GM18508 (cell line): Measurements from ENCODE around the gene SLC10A3.

Experiments used
- ATAC-seq: cut with Tn5 transposase; IDR thresholded peaks from one replicate; pipeline ENCODE4 v1.9.1; 2021; ENCODE audit warnings: moderate number of reproducible peaks; ENCODE audit not compliant: insufficient read depth, unreplicated experiment

Gene SLC10A3

DNA sequence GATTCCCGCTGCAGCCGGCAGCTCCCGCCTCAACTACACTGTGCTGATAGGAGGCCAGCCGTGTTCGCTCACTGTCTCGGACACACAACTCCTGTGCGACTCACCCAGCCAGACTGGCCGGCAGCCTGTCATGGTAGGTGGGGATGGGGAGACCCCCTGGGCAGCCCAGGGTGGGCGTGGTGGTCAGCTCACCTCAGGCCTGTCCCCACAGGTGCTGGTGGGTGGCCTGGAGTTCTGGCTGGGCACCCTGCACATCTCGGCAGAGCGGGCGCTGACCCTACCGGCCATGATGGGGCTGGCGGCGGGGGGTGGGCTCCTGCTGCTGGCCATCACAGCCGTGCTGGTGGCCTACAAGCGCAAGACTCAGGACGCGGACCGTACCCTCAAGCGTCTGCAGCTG lies 22.9 kb downstream of the SLC10A3 start:
- ATAC-seq, result no peak

DNA sequence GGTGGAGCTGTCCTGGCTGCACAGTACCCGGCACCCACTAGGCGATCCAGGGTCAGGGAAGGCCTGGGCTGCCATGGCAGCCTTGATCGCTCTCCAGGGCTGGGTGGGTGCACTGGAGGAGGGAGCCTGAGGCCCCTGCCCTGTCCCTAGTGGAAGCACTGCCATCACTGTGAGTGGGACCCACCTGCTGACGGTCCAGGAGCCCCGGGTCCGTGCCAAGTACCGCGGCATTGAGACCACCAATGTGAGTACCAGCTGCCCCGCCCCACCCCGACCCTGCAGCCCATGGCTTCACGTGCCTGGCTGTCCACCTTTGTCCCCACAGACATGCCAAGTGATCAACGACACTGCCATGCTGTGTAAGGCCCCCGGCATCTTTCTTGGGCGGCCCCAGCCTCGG lies 23.5 kb downstream of the SLC10A3 start:
- ATAC-seq, result no peak

DNA sequence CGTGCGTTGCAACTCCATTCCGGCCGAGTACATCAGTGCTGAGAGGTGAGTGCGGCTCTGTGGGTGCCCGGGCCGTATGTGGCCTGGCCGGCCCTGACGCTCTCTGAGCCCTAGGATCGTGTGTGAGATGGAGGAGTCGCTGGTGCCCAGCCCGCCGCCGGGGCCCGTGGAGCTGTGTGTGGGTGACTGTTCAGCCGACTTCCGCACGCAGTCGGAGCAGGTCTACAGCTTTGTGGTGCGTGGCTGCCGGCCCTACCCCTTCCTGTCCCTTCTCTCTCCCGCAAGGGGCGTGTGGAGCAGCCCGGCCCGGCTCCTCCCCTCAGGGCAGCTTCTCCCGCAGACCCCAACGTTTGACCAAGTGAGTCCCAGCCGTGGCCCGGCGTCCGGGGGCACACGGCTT lies 24.4 kb downstream of the SLC10A3 start:
- no peak for ATAC-seq

DNA sequence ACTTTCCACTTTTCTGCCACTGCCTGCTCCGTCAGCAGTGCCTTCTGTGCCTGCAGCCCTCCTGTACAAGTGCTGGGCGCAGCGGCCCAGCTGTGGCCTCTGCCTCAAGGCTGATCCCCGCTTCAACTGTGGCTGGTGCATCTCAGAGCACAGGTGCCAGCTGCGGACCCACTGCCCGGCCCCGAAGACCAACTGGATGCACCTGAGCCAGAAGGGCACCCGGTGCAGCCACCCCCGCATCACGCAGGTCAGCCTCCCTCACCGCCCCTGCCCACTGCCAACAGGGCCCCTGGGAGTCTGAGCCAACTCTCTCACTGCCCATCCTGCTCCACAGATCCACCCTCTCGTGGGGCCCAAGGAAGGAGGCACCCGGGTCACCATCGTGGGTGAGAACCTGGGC lies 24.8 kb downstream of the SLC10A3 start:
- ATAC-seq, result no peak

DNA sequence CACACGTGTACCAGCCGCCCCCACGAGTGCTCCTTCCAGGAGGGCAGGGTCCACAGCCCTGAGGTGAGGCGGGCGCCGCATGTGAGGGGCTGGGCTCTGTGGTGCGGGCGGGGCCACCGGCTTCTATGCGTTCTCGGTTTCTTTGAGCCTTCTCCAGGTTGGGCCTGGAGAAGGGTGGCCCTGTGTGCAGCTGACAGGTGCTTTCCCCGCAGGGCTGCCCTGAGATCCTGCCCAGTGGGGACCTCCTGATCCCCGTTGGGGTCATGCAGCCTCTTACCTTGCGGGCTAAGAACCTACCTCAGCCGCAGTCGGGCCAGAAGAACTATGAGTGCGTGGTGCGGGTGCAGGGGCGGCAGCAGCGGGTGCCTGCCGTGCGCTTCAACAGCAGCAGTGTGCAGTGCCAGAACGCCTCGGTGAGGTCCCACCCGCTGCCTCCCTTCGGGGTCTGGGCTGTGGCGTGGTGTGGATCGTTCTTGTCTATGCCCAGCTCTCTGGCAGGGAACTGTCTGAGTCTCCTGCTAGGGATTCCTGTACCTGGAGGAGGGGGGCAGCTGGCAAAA lies 25.5 kb downstream of the SLC10A3 start:
- ATAC-seq, result no peak

DNA sequence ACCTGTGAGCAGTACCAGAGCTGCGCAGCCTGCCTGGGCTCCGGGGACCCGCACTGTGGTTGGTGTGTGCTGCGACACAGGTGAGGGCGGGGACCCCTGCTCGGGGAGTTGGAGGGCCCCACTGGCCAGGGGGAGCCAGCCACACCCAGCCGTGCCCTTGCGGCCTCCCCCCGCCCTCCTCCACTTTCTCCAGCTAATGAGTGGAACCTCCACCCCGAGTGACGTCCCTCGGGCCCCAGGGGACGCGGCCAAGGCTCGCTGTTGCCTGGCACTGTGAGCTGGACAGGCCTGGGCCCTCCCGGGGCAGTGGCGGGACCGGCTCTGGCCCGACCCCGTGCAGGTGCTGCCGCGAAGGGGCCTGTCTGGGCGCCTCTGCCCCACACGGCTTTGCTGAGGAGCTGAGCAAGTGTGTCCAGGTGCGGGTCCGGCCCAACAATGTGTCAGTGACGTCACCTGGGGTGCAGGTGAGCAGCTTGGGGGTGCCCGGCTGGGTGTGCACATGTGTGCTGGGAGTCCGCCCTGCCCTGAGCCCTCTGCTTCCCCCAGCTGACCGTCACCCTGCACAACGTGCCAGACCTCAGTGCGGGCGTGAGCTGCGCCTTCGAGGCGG lies 26.7 kb downstream of the SLC10A3 start:
- no peak for ATAC-seq

DNA sequence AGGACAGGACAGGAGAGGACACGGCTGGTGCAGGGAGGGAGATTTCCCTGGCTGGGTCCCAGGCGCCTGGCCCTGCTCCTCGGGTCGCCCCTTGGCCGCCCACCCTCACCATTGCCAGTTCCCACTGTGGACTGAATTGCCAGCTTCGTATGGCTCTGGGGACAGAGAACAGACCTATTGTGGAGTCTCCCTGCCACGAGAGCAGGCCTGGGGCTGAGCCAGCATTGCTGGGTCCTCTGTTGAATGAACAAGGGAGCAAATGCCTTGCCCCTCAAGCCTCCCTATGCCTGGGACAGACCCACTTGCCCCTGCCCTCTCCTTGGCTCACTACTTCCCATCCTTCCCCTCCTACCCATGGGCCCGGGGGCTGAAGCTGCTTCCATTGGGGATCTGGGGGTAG lies 28.0 kb downstream of the SLC10A3 start:
- ATAC-seq, result no peak

DNA sequence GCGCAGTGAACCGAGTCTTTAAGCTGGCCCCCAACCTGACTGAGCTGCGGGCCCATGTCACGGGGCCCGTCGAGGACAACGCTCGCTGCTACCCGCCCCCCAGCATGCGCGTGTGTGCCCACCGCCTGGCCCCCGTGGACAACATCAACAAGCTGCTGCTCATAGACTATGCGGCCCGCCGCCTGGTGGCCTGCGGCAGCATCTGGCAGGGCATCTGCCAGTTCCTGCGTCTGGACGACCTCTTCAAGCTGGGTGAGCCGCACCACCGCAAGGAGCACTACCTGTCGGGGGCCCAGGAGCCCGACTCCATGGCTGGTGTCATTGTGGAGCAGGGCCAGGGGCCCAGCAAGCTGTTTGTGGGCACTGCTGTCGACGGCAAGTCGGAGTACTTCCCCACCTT lies 30.1 kb downstream of the SLC10A3 start:
- ATAC-seq, result no peak

DNA sequence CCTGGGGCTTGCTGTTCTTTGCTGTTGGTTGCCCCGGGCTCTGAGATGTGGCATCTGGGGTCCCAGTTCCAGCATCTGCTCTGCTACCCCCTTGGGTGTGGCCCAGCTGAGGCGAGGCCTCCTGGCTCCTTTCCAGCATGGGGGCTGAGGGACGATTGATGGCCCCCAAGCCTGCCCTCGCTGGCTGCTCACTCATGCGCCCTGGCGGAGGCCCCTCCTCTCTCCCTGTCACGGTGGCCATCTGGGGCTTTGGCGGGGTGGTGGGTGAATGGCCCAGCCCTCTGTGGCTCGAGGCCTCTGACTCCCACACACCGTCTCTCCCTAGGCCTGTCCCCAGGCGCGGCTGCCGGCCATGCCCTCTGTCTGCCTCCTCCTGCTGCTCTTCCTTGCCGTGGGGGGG lies 30.6 kb downstream of the SLC10A3 start:
- ATAC-seq, result no peak

DNA sequence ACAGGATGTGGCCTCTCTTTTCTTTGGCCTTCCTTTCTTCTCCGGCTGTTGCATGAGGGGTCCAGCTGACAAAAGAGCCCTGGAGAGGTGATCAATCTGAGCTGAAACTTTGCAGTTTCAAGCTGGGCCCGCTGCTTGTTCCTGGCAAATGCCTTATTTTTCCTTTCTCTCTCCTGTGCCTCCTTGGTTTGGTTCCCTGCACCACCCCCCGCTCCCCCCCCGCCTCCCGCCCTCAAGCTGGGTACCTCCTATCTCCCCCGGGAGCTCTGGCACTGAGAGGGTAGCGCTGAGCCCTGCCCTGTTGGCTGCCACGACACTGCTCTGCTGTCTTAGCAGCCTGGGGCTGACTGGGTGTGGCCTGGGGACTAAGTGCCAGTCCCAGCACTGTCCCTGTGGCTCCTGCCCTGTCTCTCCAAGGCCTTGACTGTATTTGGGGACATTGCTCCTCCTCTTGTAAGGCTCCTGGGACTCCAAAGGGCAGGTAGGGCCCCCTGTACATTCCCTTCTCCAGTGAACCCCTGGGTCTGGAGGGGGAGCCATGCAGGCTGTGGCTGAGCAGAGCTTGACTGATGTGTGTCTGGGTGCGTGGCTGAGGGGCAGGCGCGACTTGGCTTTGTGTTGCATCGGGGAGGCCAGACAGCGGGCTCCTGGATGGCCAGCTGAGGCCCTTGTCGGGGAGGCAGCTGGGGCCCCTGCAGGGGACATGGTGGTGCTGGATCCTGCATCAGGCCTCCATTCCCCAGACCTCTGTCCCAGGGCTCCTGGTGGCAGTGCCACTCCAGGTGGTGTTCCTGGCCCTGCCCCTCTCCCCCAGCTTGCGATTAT lies 31.3 kb downstream of the SLC10A3 start:
- no peak for ATAC-seq

DNA sequence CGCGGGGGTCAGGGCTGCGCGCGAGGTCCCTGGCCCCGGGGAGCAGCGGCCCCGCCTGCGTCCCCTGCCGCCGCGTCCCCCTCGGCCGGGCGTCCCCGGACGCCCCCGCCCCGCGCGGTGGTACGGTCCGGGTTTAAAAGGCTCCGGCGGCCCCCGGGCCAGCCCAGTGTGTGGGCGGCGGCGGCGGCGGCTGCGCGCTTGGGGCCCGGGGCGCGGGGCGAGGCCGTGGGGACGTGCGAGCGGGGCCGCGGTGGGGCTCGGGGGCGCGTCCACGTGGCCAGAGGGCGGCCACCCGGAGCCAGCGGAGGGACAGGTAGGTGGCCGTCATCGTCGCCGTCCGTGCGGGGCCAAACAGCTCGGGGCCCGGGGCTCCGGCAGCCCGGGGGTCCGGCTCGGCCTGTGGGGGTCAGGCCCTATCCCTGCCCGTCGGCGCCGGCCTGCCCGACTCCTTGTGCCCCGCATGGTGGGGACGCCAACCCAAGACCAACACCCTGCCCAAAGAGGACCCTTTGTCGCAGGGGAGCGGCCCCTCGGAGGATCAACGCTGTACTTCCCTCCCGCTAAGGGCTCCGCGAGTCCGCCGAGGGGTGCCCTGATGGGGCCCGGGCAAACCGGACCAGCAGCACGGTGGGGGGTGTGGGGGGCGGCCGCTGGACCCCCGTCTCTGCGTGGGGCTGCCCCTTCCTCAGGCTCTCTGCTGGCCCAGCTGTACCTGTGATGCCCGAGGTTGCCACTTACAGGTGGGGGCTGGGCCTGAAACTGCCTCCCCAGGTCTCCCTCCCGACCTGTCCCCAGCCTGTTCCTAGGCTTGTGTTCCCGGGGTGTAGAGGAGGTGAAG lies 32.1 kb downstream of the SLC10A3 start, which contains the start of gene PLXNA3:
PLXNA3 (plus strand) TSS at position 166 of the 838 bp plus-strand sequence. CDS start 1,903 bp downstream, outside the sequence.
- no peak for ATAC-seq

DNA sequence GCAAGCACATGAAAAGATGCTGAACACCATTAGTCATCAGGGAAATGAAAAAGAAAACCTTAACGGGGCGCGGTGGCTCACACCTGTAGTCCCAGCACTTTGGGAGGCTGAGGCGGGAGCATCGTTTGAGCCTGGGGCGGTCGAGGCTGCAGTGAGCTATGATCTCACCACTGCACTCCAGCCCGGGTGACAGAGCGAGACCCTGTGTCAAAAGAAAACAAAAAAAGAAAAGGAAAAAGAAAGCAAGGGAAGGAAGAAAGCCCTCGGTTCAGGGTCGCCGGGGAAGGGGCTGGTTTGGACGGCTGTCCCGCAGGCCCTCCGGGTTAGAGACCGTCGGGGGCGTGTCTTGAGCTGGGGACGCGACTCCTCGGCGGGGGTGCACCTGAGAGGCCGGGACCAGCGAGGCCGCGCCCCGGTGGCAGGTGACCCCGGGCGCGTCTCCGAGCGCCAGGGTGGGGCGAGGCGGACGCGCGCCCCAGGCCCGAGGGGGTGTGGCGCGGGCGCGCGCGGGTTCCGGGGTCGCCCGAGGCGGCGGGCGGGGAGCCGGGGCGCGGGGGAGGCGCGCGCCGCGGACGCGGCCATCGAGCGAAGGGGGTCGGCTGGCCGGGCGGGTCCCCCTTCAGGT lies 32.8 kb downstream of the SLC10A3 start:
- no peak for ATAC-seq

DNA sequence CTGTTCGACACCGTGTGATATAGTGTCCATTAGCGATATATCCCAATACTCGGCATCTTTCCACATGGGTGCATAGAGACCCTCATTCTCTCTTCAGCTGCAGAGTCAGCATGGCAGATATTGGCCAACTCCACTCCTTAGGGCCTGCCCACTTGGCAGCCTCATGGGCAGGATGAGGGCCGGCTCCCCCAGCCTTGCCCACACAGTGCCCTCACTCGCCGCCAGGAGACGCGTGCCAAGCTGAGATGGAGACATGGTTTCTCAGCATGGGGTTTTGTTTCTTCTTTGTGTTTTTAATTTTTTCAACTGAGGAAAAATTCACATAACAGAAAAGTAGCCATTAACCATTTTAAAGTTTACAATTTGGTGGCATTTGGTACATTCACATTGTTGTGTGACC lies 37.6 kb downstream of the SLC10A3 start:
- ATAC-seq, result no peak

DNA sequence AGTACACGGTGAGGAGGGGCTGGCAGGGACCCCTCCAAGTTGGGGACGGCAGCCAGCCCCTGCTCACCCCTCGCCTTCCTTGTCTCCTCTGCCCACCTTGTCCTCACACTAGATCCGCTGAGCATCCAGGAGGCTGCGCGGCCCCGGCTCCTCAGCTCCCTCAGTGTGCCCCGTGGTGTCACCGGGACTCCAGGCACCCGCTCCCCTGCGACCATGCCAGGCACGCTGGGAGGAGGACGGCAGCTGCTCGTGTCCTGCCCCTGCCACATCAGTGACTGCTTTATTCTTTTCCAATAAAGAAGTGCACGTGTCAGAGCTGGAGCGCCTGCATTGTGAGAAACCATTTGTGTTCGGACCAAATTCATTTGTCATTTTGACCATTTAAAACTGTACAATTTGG lies 40.1 kb downstream of the SLC10A3 start:
- ATAC-seq, result no peak

DNA sequence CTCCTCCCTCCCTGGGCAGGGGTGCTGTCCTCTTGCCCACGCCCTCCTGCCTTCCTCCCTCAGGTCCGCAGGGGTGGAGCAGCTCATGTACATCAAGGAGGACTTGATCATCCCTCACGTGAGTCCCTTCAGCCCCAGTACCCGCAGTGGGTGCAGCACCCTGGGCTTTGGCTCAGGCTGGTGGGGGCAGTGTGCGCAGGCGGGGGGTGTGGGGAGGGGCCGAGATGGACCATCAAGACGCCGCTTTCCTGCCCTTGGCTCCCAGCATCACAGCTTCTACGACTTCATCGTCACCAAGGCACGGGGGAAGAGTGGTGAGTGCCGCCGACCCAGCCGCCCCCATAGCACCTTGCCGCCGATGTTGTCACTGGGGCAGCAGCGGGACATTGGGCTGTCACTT lies 40.8 kb downstream of the SLC10A3 start:
- ATAC-seq, result no peak

DNA sequence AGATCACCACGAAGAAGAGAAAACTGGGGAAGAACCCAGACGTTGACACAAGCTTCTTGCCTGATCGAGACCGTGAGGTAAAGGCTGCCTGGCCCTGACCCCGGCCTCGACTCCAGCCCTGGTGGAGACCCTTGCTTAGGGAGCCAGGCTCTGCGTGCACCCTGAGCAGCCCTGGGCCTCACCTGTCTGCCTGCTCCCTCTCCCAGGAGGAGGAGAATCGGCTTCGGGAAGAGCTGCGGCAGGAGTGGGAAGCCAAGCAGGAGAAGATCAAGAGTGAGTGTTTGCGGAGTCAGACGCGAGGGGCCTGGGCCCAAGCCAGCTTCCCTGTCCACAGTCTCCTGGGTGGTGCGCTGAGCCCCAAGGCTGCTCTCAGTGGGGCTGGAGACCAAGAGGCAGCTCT lies 41.9 kb downstream of the SLC10A3 start:
- no peak for ATAC-seq

DNA sequence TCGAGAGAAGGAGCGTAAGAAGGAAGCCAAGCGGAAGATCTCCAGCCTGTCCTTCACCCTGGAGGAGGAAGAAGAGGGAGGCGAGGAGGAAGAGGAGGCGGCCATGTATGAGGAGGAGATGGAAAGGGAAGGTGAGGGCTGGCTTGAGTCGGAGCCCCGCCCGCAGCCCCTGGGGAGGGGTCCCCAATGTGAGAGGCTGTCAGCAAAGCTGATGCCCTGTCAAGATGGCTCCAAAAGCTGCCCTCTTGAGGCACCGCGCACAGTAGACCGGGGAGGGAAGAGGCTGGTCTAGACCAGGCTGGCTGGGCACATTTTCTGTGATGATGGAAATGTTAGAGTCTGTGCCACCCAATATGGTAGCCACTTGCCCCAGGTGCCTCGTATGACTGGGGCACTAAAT lies 44.0 kb downstream of the SLC10A3 start:
- ATAC-seq, result no peak

DNA sequence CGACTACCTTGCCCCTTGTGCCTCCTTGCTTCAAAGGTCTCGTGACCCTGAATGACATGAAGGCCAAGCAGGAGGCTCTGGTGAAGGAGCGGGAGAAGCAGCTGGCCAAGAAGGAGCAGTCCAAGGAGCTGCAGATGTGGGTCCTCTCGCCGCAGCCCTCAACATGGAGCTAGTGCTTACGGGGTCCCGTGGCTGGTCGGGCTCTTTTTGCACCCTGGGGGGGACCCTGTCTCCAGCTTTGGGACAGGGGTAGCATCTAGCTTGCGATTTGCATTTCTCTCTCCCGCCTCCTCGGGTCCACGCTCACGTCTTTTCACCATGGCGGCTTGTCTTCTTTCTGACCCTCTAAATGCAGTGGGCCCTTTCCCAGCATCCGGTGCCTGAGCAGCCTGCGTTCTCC lies 44.7 kb downstream of the SLC10A3 start:
- no peak for ATAC-seq

DNA sequence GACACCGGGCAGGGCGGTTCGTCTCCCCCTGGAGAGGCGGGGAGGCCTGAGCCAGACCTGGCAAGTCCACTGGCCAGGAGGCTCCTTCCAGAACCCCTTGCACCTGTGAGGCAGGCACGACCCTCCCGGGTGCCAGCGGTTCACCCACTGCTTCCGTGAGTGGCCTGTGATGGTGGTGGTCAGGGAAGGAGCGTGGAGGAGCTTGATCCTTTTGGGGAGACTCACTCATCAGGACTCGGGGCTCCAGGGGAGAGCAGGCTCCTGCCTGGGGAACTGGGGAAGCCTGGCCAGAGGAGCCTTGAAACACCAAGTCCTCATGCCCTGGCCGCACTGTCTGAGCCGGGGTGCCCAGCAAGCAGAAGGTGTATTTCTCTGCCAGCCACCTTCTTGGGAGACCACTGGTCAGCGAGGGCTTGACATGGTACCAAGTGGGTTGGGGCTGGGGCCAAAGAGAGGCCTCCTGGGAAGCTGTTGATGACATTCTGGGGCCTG lies 45.6 kb downstream of the SLC10A3 start:
- ATAC-seq, result no peak
